GM11168 (cell line): ENCODE measurements around the gene RIOX2.

Experiments
- in situ Hi-C: fragments of 300-500 bp; cut with MboI; formaldehyde crosslinking; loops from one replicate; pipeline ENCODE4 v1.12.0; 2022; ENCODE audit warnings: low sequenced_read_pairs; ENCODE audit not compliant: unreplicated experiment

RIOX2 gene

GRCh38 chr3:97991293-97991682 lies 19.1 kb upstream of the RIOX2 start:
- in situ Hi-C loops: no loop called here

DNA sequence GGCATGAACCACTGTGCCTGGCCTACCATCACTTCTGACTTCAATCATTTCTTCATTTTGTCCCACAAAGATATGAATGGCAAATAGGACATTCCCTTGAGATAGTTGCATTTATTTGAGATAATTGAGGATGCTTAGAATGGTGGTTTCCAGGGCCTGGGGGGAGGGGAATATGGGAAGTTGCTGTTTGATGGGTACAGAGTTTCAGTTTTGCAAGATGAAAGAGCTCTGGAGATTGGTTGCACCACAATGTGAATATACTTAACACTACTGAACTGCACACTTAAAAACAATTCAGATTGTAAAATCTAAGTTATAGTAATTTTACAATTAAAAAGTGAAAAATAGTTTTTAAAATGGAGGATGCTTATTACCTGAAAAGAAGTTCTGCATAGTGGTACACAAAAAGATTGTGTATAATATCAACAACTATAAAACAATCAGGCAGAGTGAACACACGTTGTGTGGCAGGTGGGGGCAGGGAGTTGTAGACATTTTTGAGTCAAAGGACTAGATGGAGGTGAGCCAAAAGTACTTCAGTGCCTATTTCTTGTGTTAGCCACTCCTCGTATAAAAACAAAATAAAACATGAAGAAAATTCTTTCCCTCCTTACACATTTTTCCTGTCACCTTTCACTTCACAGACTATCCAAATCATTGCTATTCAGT lies 18.5 kb upstream of the RIOX2 start:
- in situ Hi-C loops: no loop called here

GRCh38 chr3:97988784-97989568 lies 16.7 kb upstream of the RIOX2 start:
- in situ Hi-C loops: no loop called here

- in situ Hi-C loops: no loop called here
Measured at GRCh38 chr3:97987306-97987705, 15.1 kb upstream of the RIOX2 start.

DNA sequence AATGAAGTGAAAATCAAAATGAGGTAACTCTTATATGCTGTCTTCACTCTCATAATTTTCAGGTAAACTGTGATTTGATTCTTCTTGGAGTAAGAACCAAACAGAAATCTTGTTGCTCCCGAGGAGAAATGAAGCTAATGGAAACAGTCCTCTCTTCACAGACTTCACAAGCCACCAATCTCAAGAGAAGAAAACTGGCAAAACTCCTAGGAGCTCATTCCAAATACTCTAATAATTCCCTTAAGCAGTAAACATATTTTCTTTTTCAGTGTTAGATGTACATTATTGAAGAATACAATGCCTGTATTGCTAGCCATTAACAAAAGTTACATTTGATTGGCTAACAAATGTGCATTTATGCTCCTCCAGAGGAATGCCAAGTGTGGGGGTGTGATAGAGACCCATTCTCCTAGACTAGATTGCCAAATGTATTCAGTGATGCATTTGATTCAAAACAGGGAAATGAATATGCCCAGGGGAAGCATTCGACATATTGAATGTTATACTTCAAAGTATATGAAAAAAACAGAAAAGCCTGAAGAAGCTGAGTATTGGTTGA lies 11.8 kb upstream of the RIOX2 start:
- in situ Hi-C loops: no loop called here

DNA sequence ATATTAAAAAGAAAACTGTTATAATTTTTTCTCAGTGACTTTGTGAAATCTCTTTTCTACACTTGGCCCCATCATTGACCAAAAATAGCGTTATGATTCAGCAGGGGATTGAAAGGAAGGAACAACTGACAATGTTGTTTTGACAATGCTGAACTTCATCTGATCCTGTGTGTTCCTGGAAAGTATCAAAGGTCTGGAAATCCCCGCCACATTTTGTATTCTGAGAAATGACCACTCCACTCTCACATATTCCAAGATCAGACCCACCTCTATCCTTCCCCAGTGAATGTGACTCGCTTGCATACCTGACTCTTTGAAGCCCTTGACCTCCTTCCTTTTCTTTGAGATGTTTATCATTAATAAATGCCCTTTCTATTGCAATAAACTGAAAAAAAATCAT lies 9.7 kb upstream of the RIOX2 start:
- in situ Hi-C loops: no loop called here

- in situ Hi-C loops: no loop called here
Measured at GRCh38 chr3:97979610-97980009, 7.4 kb upstream of the RIOX2 start.

- in situ Hi-C loops: no loop called here
Measured at GRCh38 chr3:97975466-97975865, 3.2 kb upstream of the RIOX2 start.

DNA sequence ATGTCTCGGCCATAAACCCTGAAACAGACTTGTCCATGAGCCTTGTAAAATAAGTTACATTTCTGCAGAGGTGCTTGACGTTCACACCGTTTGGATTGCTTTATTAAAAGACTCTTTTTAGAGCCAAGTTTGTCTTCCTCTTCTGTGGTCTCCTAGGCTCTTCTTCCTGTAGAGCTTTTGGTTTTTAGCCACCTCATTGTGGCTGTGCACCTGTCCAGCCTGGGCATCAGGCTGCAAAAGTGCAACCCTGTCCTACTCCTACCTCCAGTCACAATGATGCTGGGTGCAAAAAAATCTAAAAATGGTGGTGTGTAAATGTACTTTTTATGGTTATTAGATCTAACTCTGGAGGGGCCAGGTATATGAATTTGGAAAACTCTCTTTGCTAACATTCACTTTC lies 2.8 kb upstream of the RIOX2 start:
- in situ Hi-C loops: no loop called here

- in situ Hi-C loops: no loop called here
Measured at GRCh38 chr3:97972976-97973375, 745 bp upstream of the RIOX2 start.

DNA sequence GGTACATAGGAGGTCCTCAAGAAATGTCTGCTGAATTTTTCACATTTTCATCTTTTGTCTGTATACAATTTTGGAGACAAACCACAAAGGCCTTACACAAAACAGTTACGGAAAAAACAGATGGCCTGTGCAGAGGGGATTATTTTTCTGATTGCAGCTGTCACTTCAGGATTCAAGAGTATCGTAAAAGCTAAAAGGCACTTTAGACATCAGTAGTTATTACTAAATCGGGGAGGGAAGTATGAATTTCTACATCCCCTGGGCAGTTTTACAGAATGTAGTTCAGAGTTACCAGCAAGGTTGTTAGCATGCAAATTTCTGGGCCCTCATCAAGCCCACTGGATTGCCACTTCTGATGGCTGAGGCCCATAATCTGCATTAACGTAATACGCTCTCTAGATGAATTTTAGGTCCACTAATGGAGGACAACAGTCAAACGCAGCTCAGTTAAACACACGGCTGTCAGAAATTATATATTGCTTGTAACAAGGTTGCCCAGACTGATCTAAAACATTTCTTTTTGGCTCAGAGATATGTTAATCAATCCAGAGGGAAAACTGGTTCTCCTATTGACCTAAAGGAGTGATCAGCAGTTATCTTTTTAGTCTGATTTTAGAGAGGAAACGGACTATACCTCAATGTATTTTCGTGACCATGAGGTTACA lies 1.1 kb downstream of the RIOX2 start:
- in situ Hi-C loops: no loop called here

- in situ Hi-C loops: no loop called here
Measured at GRCh38 chr3:97970156-97970555, 2.1 kb downstream of the RIOX2 start.

DNA sequence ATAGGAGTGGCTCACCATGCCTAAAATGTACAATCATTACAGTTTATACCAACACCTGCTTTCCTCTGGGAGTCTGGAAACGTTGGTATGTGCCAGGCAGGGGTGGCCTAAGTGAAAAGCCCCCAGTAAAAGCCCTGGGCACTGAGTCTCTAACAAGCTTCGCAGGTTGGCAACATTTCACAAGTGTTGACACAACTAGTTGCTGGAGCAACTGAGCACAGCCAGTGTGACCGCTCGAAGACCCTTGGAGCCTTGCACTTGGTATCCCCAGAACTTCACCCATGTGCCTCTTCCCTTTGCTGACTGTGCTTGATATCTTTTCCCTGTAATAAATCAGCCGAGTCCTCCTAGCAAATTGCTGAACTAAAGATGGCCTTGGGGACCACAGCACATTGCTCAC lies 2.7 kb downstream of the RIOX2 start:
- in situ Hi-C loops: no loop called here

- in situ Hi-C loops: no loop called here
Measured at GRCh38 chr3:97968376-97968775, 3.9 kb downstream of the RIOX2 start.

- in situ Hi-C loops: no loop called here
Measured at GRCh38 chr3:97967966-97968365, 4.3 kb downstream of the RIOX2 start.

GRCh38 chr3:97960993-97961766 lies 11.1 kb downstream of the RIOX2 start:
- in situ Hi-C loops: no loop called here

GRCh38 chr3:97960551-97960950 lies 11.7 kb downstream of the RIOX2 start:
- in situ Hi-C loops: no loop called here

GRCh38 chr3:97959872-97960271 lies 12.4 kb downstream of the RIOX2 start:
- in situ Hi-C loops: no loop called here

DNA sequence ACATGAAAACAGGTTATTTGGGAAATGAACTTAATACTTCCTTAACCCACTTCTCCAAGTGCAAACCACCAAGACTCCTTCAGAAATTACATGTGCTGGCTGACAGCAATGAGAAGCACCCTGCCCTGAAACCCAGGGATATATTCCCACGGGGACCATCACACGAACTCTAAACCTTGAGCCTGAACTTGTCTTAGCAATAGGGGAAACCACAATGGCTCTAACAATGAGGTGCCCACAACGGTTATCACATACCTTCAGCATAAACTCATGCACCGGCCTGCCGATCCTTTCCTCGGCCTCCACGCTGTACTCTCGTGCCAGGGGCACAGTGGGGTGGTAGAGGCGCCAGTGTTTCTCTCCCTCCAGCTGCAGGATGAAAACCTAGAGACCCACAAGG lies 13.4 kb downstream of the RIOX2 start:
- in situ Hi-C loops: no loop called here

DNA sequence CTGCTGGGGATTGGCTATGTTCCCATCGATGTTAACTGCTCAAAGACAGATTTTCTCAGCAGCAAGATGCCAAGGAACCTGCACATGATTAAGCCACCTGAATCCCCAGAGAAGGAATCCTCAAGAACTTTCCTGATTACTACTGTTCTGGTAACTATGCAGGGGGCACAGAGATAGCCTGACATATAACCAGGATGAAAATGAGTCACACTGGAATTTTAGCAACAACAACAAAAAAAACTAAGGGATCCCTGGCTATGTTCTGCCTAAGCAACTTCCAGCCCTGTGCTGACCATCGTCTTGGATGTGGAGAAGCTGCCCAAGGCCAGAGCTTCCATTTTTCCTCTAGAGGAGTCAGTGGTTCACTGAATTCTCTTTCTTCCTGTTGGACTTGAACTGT lies 13.8 kb downstream of the RIOX2 start:
- in situ Hi-C loops: no loop called here
